HG03280 (cell line): ENCODE results near the gene DLG2.
A peak's percentile ranks its signal among the peaks of the same experiment; 100 is the strongest.
"Not testable (repeated sequence)": the region's sequence is repeated elsewhere in the genome, so short reads cannot be mapped to it uniquely, and the experiment has no call there.

Experiments used
- ATAC-seq: cut with Tn5 transposase; IDR thresholded peaks from one replicate; pipeline ENCODE4 v1.9.1; 2021; ENCODE audit warnings: mild to moderate bottlenecking, moderate library complexity; ENCODE audit not compliant: unreplicated experiment

The DLG2 gene

DNA sequence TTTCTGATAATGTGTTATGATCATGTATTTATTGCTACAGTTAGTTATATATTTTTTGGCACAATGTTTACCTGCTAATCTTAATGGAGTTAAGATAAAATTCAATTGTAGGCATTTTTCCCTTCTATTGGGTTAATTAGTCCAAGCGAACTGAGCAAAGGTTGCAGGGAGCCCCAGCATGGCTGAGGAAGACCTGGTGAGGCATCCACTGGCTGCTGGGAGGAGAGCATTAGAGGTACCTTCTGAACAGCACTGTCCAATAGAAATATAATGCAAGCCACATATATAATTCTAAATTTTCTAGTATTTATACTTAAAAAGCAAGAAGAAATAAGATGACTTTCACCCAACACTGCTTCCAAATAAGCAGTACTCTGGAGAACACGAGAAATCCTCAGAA is 19.9 kb upstream of the DLG2 start:
- ATAC-seq: no peak

DNA sequence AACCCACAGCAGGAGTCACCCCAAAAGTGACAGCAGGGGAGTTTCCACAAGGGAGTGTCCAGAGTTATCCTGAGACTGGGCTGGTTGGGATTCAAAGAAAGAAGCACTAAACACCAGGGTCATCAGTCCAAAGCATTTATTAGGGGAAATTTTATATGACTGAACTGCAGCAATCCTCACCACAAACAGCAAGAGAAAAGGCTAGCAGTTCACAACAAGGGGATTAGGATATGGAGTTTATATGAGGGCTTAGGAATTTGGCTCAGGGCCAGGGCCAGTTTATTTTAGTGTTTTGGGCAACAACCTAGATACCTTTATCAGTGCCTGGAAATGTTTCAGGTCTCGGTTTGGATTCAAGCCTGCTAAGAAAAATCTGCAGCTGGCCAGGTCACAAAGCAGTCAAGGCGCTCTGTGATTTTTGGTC is 16.1 kb upstream of the DLG2 start:
- ATAC-seq: no peak

DNA sequence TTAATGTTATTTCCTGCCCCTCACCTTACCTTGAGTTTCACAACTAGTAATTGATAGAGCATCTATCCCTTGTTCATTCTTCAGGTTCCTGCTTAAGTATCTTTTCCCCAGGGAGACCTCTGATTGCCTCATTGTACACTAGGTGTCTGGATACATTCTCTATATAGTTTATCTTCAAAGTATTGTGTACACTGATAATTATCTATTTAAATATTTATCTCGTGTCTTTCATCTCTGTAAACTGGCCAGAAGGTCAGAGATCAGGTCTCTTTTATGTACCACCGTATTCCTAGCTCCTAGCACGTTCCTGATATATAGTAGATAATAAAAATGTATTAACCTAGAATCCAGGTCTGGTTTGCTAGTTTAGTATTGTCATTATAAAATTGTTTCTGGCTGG is 7.6 kb upstream of the DLG2 start:
- ATAC-seq: no peak

DNA sequence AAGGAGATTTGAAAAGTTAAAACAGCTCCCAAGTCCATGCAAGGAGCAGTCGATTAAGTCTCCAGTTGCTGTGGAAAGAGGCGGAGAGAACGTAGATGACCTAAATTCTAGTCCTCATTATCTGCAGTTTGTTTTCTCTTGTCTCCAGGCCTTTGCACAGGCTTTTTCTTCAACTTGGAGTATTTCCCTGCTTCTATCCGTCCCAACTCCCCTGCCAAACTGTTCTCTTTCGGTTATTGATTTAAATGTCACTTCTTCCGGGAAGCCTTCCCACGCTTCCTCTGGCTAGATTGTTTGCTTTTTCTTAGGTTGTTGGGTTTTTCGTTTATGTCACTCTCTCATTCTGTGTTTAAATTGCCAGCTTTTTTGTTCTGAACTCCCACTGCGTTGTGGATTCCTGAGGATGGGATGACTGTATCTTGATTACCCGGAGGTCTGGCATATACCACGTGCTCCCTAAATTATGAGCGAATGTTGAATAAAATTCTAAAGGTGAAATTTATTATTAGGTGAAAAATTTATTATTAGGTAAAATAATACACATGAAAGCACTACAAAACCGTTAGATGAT is 1.7 kb upstream of the DLG2 start:
- ATAC-seq: peak; percentile 7

- ATAC-seq: peak; percentile 99
These were observed 1.0 kb upstream of the DLG2 start, which contains the start of gene TMEM126B for GRCh38 chr11:85627998-85628770. TMEM126B (plus strand) TSS chr11:85628593; CDS start chr11:85628608, 15 bp downstream.

- ATAC-seq: no peak
These were observed 648 bp downstream of the DLG2 start for GRCh38 chr11:85626496-85626895.

GRCh38 chr11:85620256-85620655 is 6.9 kb downstream of the DLG2 start:
- ATAC-seq: no peak

DNA sequence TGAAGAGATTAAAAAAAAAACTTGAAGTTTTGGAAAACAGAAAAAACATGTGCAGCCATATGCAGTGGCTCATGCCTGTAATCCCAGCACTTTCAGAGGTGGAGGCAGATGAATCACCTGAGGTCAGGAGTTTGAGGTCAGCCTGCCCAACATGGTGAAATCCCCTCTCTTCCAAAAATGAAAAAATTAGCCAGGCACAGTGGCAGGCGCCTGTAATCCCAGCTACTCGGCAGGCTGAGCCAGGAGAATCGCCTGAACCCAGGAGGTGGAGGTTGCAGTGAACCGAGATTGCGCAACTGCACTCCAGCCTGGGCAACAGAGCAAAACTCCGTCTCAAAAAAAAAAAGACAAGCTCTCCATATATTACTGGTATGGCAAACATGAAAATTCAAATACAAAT is 7.6 kb downstream of the DLG2 start:
- ATAC-seq: no peak

DNA sequence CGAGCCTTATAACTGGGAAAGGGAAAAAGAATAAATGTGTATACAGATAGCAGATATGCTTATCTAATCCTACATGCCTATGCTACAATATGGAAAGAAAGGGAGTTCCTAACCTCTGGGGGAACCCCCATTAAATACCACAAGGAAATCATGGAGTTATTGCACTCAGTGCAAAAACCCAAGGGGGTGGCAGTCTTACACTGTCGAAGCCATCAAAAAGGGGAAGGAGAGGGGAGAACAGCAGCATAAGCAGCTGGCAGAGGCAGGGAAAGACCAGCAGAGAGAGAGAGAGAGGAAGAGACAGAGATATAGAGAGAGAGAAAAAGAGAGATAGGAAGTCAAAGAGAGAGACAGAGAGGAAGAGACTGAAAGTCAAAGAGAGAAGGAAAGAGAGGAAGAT is 15.5 kb downstream of the DLG2 start:
- not testable (repeated sequence) for ATAC-seq

GRCh38 chr11:85609286-85609685 is 17.9 kb downstream of the DLG2 start:
- ATAC-seq: not testable (repeated sequence)

- not testable (repeated sequence) for ATAC-seq
These were observed 18.5 kb downstream of the DLG2 start for GRCh38 chr11:85608621-85609020.

DNA sequence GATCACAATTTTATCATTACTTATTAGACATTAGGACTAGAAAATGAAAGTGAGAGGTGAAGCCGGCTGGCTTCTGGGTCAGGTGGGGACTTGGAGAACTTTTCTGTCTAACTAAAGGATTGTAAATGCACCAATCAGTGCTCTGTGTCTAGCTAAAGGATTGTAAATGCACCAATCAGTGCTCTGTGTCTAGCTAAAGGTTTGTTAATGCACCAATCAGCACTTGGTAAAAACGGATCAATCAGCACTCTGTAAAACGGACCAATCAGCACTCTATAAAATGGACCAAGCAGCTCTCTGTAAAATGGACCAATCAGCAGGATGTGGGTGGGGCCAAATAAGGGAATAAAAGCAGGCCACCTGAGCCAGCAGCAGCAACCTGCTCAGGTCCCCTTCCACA is 20.9 kb downstream of the DLG2 start:
- ATAC-seq: not testable (repeated sequence)

GRCh38 chr11:85603220-85603619 is 23.9 kb downstream of the DLG2 start:
- no peak for ATAC-seq

DNA sequence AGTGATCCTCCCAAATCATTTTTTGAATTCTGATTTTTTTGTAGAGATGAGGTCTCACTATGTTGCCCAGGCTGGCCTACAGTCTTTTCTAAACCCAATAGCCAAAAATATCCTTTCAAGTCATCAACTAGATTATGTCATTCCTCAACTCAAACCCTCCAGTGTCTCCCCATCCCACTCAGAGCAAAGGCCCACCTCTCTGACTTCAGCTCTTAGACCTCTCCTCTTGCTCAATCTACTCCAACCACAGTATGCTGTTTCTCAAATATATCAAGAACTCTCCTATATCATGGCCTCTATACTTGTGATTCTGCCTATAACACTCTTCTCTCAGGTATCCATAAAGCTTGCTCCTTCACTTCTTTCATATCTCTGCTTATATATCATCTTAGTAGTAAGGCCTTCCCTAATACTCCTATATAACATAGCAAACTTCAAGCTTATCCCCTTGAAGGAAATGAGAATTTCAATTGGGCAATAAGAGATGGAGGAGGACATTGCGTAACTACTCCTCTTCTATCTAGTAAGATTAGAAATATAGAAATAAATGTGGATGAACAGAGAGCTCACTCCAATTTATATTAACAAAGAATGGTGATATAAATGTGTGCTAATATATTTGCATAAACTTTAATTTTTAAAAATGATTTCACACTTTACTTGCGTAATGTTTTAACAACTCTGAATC is 24.5 kb downstream of the DLG2 start:
- ATAC-seq: no peak

DNA sequence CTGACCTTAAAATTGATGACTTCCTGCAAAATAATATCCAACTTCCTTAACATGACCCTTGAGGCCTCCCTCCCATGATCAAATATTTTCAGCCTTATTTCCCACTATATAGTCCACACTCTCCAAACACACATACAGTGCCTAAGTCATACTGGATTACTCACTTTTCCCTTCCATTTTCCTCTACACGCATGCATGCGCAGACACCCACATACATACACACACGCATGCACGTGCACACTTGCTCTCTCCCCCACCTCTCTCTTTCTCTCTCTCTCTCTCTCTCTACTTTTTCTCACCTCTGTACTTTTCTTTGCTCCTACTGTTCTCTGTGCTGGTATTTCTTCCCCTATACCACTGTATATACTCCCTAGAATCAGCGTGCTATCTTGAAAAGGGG is 28.1 kb downstream of the DLG2 start:
- no peak for ATAC-seq

GRCh38 chr11:85596886-85597285 is 30.3 kb downstream of the DLG2 start:
- no peak for ATAC-seq

GRCh38 chr11:85595285-85595884 is 31.8 kb downstream of the DLG2 start:
- ATAC-seq: peak; percentile 71

DNA sequence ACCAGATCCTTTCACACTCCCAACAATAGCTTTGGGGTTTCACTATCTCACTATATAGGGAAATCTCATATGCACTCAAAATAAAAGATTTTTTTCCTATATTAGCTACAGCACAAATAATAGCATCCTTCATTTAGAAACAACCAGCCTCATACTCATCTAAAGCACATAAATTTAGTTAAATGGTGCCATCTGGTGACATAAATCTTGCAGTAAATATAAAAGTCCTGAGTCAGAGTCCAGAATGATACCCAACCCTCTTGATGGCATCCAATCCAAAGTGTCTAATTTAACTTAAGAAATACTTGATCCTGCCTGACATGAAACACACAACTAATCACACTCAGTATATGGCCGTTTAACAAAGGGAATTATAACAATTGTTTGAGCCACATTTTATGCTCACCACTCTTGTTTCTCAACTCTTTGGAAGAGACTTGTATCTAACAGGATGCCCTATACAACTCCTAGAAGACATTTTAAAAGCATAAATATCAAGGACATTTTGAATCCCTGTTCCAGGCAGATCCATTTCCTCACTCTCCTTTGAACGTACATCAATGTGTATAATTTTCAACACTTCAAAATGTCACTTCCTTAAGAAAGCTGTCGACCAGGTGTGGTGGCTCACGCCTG is 36.2 kb downstream of the DLG2 start:
- no peak for ATAC-seq

DNA sequence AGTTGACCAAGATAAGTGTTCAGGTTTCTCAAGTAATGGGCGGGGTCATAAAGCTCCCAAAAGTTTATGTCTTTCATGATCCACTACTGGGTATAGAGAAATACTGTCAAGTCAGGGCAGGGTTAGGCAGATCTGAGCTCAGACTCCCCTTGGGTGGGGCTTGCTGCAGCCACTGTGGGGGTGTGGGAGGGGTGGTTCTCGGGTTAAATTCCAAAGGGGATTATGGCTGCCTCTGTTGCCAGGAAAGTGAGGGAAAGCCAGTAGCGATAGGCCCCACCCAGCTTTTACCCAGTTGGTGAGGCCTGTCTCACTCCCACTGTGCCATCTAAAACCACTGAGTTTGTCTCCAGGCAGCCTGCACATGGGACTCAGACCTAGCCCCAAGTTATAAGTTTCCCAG is 37.8 kb downstream of the DLG2 start:
- no peak for ATAC-seq

DNA sequence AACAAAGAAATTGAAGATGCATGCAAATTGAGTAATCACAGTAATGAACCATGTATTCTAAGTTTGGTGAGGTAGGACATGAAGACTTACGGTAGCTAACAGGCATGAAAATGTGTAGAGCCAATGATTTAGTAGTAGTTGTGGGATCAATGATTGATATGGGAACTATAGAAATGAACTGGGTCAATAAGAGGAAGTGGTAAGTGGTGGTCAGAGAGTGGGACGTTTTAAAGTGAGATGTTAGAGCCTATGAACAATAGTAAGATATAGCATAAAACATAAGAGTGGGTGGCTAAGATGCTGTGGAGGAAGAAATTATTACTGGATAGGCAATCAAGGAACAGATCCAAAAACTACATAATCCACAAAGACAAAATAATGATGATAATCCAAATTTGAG is 45.0 kb downstream of the DLG2 start:
- no peak for ATAC-seq

DNA sequence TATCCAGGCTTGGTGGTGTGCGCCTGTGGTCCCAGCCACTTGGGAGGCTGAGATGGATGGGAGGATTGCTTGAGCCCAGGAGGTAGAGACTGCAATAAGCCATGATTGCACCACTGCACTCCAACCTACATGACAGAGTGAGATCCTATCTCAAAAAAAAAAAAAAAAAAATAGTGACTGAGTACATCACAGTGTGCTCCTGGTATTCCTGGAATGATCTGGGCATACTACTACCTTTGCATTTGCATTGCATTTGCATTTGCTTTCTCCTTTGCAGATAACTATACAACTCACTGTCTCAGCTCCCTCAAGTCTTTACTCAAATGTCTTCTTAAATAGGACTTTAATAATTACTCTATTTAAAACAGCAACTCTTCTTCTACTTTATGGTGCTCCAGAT is 51.8 kb downstream of the DLG2 start:
- no peak for ATAC-seq
